ENCODE measurements around the gene SRPK2.

The SRPK2 gene

GRCh38 chr7:105213611-105214010 lies 175.1 kb downstream of the SRPK2 start:
- no peaks in the 10 kb centered on the region for H3K9me3 ChIP-seq
- H3K4me1 ChIP-seq = peaks cover 12% of the 10 kb centered on the region
- no peaks in the 10 kb centered on the region for H3K36me3 ChIP-seq
- no peak for TF ChIP-seq CTCF (IDR thresholded peaks at IDR 0.05; ENCODE audit: low read depth, low read length)
- H3K27me3 ChIP-seq = no peaks in the 10 kb centered on the region
- DNase-seq = no peak
- no peak overlapping the region for H3K4me3 ChIP-seq (ENCODE audit: low read depth, low read length)

- no peak for TF ChIP-seq CTCF (IDR thresholded peaks at IDR 0.05; ENCODE audit: low read depth, low read length)
- Histone ChIP-seq H3K4me3 (ENCODE audit: low read depth, low read length) (no peak overlapping the region), H3K9me3 (no peaks in the 10 kb centered on the region), H3K4me1 (peaks cover 7% of the 10 kb centered on the region), H3K27me3 (no peaks in the 10 kb centered on the region), H3K36me3 (no peaks in the 10 kb centered on the region)
- no peak for DNase-seq
Measured at GRCh38 chr7:105212212-105212611, 176.5 kb downstream of the SRPK2 start.

DNA sequence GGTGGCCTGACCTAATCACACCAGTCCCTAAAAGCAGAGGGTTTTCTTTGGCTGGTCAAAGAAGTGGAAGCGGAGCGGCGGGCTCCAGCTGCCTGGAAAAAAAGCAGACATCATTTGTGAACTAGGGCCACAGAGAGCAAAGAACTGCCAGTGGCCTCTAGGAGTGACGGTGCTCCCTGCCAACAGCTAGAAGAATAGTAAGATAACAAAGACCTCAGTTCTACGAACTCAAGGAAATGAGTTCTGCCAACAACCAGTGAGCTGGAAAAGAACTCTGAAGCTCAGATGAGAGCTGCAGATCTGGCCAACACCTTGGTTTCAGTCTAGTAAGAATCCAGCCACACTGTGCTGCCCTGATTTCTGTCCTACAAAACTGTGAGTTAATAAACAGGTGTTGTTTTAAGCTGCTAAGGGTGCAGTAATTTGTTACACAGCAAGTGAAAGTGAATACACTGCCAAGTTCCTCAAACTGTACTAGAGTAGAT lies 178.0 kb downstream of the SRPK2 start:
- DNase-seq = no peak
- TF ChIP-seq CTCF (IDR thresholded peaks at IDR 0.05; ENCODE audit: low read depth, low read length) = no peak
- H3K36me3 ChIP-seq = no peaks in the 10 kb centered on the region
- H3K27me3 ChIP-seq = no peaks in the 10 kb centered on the region
- H3K4me1 ChIP-seq = peaks cover 7% of the 10 kb centered on the region
- H3K4me3 ChIP-seq (ENCODE audit: low read depth, low read length) = no peak overlapping the region
- no peaks in the 10 kb centered on the region for H3K9me3 ChIP-seq

DNA sequence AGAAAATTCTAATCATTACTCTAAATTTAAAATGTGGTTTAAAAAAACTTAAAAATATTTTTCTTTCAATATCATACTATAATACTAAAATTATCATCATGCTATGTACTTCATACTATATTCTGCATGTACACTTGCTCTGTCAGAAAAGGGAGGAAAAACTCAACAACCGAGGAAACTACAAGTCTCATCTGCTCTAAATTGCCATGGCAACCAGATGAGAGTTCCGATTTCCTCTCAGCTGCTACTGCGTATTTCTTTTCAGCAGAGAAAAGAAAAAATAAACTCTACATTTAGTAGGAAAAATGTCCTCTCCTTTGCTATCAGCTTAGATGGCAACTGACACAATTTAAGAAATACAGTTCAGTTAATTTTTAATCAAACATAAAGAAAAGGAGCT lies 178.9 kb downstream of the SRPK2 start:
- no peaks in the 10 kb centered on the region for H3K27me3 ChIP-seq
- H3K36me3 ChIP-seq = no peaks in the 10 kb centered on the region
- no peak for TF ChIP-seq CTCF (IDR thresholded peaks at IDR 0.05; ENCODE audit: low read depth, low read length)
- DNase-seq = no peak
- H3K9me3 ChIP-seq = no peaks in the 10 kb centered on the region
- no peak overlapping the region for H3K4me3 ChIP-seq (ENCODE audit: low read depth, low read length)
- peaks cover 7% of the 10 kb centered on the region for H3K4me1 ChIP-seq

GRCh38 chr7:105209433-105209832 lies 179.3 kb downstream of the SRPK2 start:
- TF ChIP-seq CTCF (IDR thresholded peaks at IDR 0.05; ENCODE audit: low read depth, low read length) = no peak
- no peak for DNase-seq
- Histone ChIP-seq H3K36me3 (no peaks in the 10 kb centered on the region), H3K9me3 (no peaks in the 10 kb centered on the region), H3K4me1 (peaks cover 7% of the 10 kb centered on the region), H3K4me3 (ENCODE audit: low read depth, low read length) (no peak overlapping the region), H3K27me3 (no peaks in the 10 kb centered on the region)

GRCh38 chr7:105206985-105207384 lies 181.7 kb downstream of the SRPK2 start:
- no peaks in the 10 kb centered on the region for H3K27me3 ChIP-seq

More at GRCh38 chr7:105206985-105207384, 181.7 kb downstream of the SRPK2 start:
- Histone ChIP-seq H3K36me3 (no peaks in the 10 kb centered on the region), H3K4me3 (ENCODE audit: low read depth, low read length) (no peak overlapping the region), H3K9me3 (no peaks in the 10 kb centered on the region), H3K4me1 (peaks cover 7% of the 10 kb centered on the region)
- no peak for TF ChIP-seq CTCF (IDR thresholded peaks at IDR 0.05; ENCODE audit: low read depth, low read length)
- no peak for DNase-seq
